ENCODE results near the gene ALKBH6.

DNA sequence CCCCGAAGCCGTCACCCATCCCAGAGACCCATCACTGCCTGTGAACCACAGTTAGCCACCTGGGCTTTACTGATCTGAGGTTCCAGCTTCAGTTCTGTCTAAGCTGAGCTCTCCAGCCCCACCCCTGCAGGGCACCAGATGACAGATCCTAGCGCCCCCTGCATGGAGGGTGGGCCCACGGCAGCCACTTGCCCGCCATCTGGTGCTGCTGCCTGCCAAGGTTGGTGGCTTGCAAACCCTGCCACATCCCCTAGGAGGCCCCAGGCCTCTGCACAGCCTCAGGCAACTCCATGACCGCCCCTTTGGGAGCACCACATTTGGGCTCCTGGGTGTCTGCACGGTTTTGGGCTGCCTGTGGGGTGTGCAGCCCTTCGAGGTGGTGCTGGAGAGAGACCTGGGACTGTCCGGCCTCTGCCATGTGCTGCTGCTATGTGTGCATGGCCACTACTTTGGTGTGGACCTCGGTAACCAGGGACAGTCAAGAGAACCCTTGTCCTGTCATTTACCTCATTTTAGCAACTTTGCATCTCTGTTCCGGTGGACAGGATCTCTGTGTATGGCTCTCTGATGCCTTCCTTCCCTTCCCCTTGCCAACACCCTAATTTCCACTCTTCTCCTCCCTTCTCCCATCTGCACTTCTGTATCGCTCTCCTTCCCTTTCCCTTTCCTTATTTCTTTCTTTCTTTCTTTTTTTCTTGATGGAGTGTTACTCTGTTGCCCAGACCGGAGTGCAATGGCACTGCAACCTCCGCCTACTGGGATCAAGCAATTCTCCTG, 36.4 kb downstream of the ALKBH6 start:
- TF ChIP-seq, protein P1, sequence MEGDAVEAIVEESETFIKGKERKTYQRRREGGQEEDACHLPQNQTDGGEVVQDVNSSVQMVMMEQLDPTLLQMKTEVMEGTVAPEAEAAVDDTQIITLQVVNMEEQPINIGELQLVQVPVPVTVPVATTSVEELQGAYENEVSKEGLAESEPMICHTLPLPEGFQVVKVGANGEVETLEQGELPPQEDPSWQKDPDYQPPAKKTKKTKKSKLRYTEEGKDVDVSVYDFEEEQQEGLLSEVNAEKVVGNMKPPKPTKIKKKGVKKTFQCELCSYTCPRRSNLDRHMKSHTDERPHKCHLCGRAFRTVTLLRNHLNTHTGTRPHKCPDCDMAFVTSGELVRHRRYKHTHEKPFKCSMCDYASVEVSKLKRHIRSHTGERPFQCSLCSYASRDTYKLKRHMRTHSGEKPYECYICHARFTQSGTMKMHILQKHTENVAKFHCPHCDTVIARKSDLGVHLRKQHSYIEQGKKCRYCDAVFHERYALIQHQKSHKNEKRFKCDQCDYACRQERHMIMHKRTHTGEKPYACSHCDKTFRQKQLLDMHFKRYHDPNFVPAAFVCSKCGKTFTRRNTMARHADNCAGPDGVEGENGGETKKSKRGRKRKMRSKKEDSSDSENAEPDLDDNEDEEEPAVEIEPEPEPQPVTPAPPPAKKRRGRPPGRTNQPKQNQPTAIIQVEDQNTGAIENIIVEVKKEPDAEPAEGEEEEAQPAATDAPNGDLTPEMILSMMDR (IDR thresholded peaks at IDR 0.05; ENCODE audit: control extremely low read depth in 1 of 3, insufficient read depth in 1 of 3, low read depth in 1 of 3, low read length in 3 of 3), result peak; percentile 86 to 98 (median 93)
- TF ChIP-seq EZH2 (IDR thresholded peaks at IDR 0.05; ENCODE audit: low read depth, low read length, severe bottlenecking) (no peak), TCF12 (IDR thresholded peaks at IDR 0.05; ENCODE audit: low read depth, low read length) (peak; percentile 74; the same call in 1 of the 2 replicates), POLR2A (IDR thresholded peaks at IDR 0.05; ENCODE audit: control extremely low read depth in 1 of 2, low read depth in 2 of 2, low read length in 2 of 2) (no peak), EP300 (IDR thresholded peaks at IDR 0.05; ENCODE audit: borderline replicate concordance in 1 of 2, low read depth in 2 of 2, low read length in 2 of 2) (0 out of 3 replicates have a peak, but pooled peaks of 1 of the 2 experiments have one; percentile 31), RFX5 (IDR thresholded peaks at IDR 0.05; ENCODE audit: borderline replicate concordance, low read depth, low read length) (no peak), MAFK (IDR thresholded peaks at IDR 0.05; ENCODE audit: low read depth, low read length) (no peak), MAX (IDR thresholded peaks at IDR 0.05) (peak; percentile 68), KDM5A (IDR thresholded peaks at IDR 0.05; ENCODE audit: low read length) (no peak), SP4 (IDR thresholded peaks at IDR 0.05; ENCODE audit: low read length) (no peak), FOSL1 (IDR thresholded peaks at IDR 0.05; ENCODE audit: insufficient read depth, low read depth, low read length) (no peak), CBX8 (IDR thresholded peaks at IDR 0.05; ENCODE audit: borderline replicate concordance, low read depth, low read length) (no peak), CBX5 (IDR thresholded peaks at IDR 0.05; ENCODE audit: low read depth, low read length) (no peak), SUZ12 (IDR thresholded peaks at IDR 0.05; ENCODE audit: low read length) (no peak)
